ENCODE measurements around the gene JPH3. TPM values are rescaled to one million over a fixed set of nuclear protein-coding genes. Genes with fewer than 3 reads are reported as not detected.

JPH3 gene
- total RNA-seq, 2 experiments from 2014 or later = not detected

DNA sequence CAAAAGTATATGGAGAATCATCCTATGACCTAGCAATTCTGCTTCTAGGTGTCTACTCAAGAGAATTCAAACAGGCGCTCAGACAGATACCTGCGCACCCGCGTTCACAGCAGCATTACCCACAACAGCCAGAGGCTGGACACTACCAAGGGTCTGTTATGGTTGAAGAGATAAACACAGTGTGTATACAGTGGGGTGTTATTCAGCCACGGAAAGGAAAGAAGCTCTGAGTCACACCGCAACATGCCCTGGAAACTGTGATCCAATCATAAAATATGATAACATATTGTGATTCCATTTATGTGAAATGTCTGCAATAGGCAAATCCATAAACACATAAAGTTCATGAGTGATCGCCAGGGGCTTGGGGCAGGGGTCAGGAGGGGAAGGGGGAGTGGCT is 18.0 kb upstream of the JPH3 start:
- Histone ChIP-seq H3K27ac (ENCODE audit: low read depth in 1 of 2, low read length in 2 of 2) (no peak overlapping the region), H3K4me1 (ENCODE audit: insufficient read depth, low read length) (no peaks in the 10 kb centered on the region), H3K4me3 (ENCODE audit: low read length) (no peak overlapping the region), H3K27me3 (ENCODE audit: control insufficient read depth in 1 of 2, insufficient read depth in 2 of 2, low read length in 2 of 2) (peaks cover 17 to 22% of the 10 kb centered on the region in 2 experiments), H3K9me3 (ENCODE audit: control insufficient read depth in 1 of 2, insufficient read depth in 1 of 2, low read length in 2 of 2) (peaks cover 0 to 7% of the 10 kb centered on the region in 2 experiments), H3K36me3 (ENCODE audit: insufficient read depth, low read length) (no peaks in the 10 kb centered on the region)
- DNase-seq (no peak), ATAC-seq (ENCODE audit: poor library complexity) (no peak)
- intact Hi-C loops (cut with DNase I, micrococcal nuclease) = no loop called here
- Mint-ChIP-seq H3K4me1 (ENCODE audit: low read depth) (no peaks in the 10 kb centered on the region), H3K27me3 (peaks cover 61% of the 10 kb centered on the region), H3K4me3 (no peak overlapping the region), H3K27ac (no peak overlapping the region), H3K9me3 (no peaks in the 10 kb centered on the region), H3K36me3 (ENCODE audit: low read depth) (no peaks in the 10 kb centered on the region)
- POLR2A ChIA-PET = no interaction called here
- TF ChIP-seq CTCF (IDR thresholded peaks at IDR 0.05) = no peak
- CTCF ChIA-PET = no interaction called here

GRCh38 chr16:87584975-87585374 is 17.3 kb upstream of the JPH3 start:
- Histone ChIP-seq H3K9me3 (ENCODE audit: control insufficient read depth in 1 of 2, insufficient read depth in 1 of 2, low read length in 2 of 2) (peaks cover 0 to 7% of the 10 kb centered on the region in 2 experiments), H3K4me3 (ENCODE audit: low read length) (no peak overlapping the region), H3K4me1 (ENCODE audit: insufficient read depth, low read length) (no peaks in the 10 kb centered on the region), H3K27ac (ENCODE audit: low read depth in 1 of 2, low read length in 2 of 2) (no peak overlapping the region), H3K27me3 (ENCODE audit: control insufficient read depth in 1 of 2, insufficient read depth in 2 of 2, low read length in 2 of 2) (peaks cover 19 to 22% of the 10 kb centered on the region in 2 experiments), H3K36me3 (ENCODE audit: insufficient read depth, low read length) (no peaks in the 10 kb centered on the region)
- Mint-ChIP-seq H3K27me3 (peaks cover 65% of the 10 kb centered on the region), H3K4me1 (ENCODE audit: low read depth) (no peaks in the 10 kb centered on the region), H3K9me3 (no peaks in the 10 kb centered on the region), H3K36me3 (ENCODE audit: low read depth) (no peaks in the 10 kb centered on the region), H3K27ac (no peak overlapping the region), H3K4me3 (no peak overlapping the region)
- DNase-seq (no peak), ATAC-seq (ENCODE audit: poor library complexity) (no peak)
- intact Hi-C loops (cut with DNase I, micrococcal nuclease) = no loop called here
- CTCF ChIA-PET = no interaction called here
- no peak for TF ChIP-seq CTCF (IDR thresholded peaks at IDR 0.05)
- POLR2A ChIA-PET = no interaction called here

DNA sequence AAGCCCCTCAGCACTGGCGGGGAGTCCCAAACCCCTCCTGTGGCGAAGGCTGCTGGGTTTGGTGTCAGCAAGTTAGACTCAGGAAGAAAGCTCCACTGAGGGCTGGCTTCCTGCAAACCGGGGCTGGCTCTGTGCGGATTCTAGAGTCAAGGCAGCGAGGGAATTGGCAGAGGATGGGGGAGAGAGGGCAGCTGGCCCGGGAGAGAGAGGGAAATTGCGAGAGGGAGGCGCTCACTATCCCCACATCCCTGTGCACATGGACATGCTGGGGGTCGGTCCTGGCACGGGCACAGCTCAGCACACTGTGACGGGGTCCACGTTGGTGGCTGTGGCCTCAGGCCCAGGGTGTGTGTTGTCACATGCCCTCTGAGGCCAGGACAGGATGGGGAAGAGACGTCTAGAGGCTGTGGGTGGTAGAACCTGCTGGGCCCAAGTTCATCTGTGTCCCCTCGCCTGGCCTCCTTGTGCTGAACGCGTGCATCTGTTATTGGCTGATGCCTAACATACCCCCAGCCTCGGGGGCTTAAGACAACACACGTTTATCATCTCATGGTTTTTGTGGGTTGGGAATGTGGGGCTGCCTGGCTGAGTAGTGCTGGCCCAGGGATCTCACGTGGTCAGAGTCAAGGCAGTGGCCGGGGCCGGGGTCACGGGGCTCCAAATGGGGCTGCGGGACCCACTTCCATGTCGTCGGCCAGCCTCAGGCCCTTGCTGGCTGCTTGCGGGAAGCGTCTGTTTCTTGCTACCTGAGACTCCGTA is 16.7 kb upstream of the JPH3 start:
- H3K27ac ChIP-seq (ENCODE audit: low read depth in 1 of 2, low read length in 2 of 2) = no peak overlapping the region
- TF ChIP-seq CTCF (IDR thresholded peaks at IDR 0.05) = no peak
- H3K9me3 ChIP-seq (ENCODE audit: control insufficient read depth in 1 of 2, insufficient read depth in 1 of 2, low read length in 2 of 2) = peaks cover 0 to 7% of the 10 kb centered on the region in 2 experiments
- Mint-ChIP-seq H3K4me1 (ENCODE audit: low read depth) (no peaks in the 10 kb centered on the region), H3K4me3 (no peak overlapping the region), H3K27ac (no peak overlapping the region), H3K9me3 (no peaks in the 10 kb centered on the region), H3K36me3 (ENCODE audit: low read depth) (no peaks in the 10 kb centered on the region), H3K27me3 (peaks cover 69% of the 10 kb centered on the region)
- ATAC-seq (ENCODE audit: poor library complexity) (no peak), DNase-seq (no peak)
- H3K36me3 ChIP-seq (ENCODE audit: insufficient read depth, low read length) = no peaks in the 10 kb centered on the region
- intact Hi-C loops (cut with DNase I, micrococcal nuclease) = no loop called here
- ChIA-PET CTCF (no interaction called here), POLR2A (no interaction called here)
- peaks cover 19 to 22% of the 10 kb centered on the region in 2 experiments for H3K27me3 ChIP-seq (ENCODE audit: control insufficient read depth in 1 of 2, insufficient read depth in 2 of 2, low read length in 2 of 2)
- H3K4me1 ChIP-seq (ENCODE audit: insufficient read depth, low read length) = no peaks in the 10 kb centered on the region
- H3K4me3 ChIP-seq (ENCODE audit: low read length) = no peak overlapping the region

All from CD4-positive, alpha-beta T cell (primary cell).